Mammary epithelial cell (primary cell): ENCODE measurements around the gene DACH1.

Experiments used
- CTCF ChIP-seq, 2 donors: IDR thresholded peaks in 1 of 2; conservative IDR thresholded peaks in 1 of 2; 2 replicates each; pipeline ENCODE4 v1.5.1; 2011 to 2012; ENCODE audit warnings: inconsistent platforms in 2 of 2, low read length in 2 of 2, mild to moderate bottlenecking in 2 of 2, control low read depth in 1 of 2, low read depth in 1 of 2; ENCODE audit not compliant: insufficient read depth in 1 of 2; ENCODE audit errors: extremely low read depth in 1 of 2
- EZH2 ChIP-seq: IDR thresholded peaks from 2 replicates; pipeline ENCODE4 v1.6.1; 2012; ENCODE audit warnings: low read length, inconsistent platforms, borderline replicate concordance

- TF ChIP-seq CTCF (conservative IDR thresholded peaks at IDR 0.05 in 1 of 2, IDR thresholded peaks at IDR 0.05 in 1 of 2; ENCODE audit: extremely low read depth in 1 of 2, insufficient read depth in 1 of 2, low read depth in 1 of 2, low read length in 2 of 2) (no peak), EZH2 (no peak)
Measured at GRCh38 chr13:71516521-71516920, 350.5 kb downstream of the DACH1 start.
